GM10248 (cell line): ENCODE data around the gene ARHGAP35.

ENCODE experiments used
- CTCF ChIA-PET: fragments of 300-600 bp; sonication (Branson Sonifier 250); formaldehyde crosslinking; extraction: SDS; loops from one replicate; lab custom pipeline; 2021; ENCODE audit warnings: antibody characterized with exemption; lab: Yijun Ruan, JAX
- POLR2A ChIA-PET: fragments of 350-650 bp; sonication (Branson Sonifier 250); formaldehyde crosslinking; extraction: SDS; loops from one replicate; lab custom pipeline; 2020; ENCODE audit warnings: antibody characterized with exemption; lab: Yijun Ruan, JAX
- DNase-seq: peaks from one replicate; pipeline ENCODE4 v3.0.0; 2012; ENCODE audit errors: extremely low spot score
- TF ChIP-seq, protein P1 (sequence below): IDR thresholded peaks from 2 replicates; pipeline ENCODE4 v1.5.1; 2012; ENCODE audit warnings: mild to moderate bottlenecking, low read depth; ENCODE audit errors: extremely low read depth, missing control alignments, control extremely low read depth

ARHGAP35 gene

DNA sequence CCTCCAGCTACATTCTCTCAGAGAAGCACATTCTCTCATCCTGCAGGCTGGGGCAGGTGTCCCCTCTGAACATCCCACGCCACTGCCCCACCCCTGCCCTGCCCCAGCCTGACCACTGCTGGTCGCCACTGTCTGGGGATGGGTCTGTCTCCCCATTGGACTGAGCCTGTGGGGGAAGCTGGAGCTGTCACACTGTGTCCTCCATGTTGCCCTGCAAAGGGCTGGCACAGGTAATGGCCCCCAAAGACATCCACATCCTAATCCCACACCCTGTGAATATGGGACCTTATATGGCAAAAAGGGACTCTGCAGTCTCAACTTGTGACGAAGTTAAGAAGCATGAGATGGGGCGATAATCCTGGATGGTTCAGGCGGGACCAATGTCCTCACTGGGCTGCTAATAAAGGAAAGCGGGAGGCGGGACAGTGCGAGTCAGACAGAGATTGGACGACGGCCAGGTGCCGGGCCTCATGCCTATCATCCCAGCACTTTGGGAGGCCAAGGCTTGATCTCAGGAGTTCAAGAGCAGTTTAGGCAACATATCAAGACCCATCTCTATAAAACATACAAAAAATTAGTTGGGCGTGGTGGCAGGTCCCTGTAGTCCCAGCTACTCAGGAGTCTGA is 19.2 kb upstream of the ARHGAP35 start:
- POLR2A ChIA-PET = no interaction called here
- TF ChIP-seq, protein P1, sequence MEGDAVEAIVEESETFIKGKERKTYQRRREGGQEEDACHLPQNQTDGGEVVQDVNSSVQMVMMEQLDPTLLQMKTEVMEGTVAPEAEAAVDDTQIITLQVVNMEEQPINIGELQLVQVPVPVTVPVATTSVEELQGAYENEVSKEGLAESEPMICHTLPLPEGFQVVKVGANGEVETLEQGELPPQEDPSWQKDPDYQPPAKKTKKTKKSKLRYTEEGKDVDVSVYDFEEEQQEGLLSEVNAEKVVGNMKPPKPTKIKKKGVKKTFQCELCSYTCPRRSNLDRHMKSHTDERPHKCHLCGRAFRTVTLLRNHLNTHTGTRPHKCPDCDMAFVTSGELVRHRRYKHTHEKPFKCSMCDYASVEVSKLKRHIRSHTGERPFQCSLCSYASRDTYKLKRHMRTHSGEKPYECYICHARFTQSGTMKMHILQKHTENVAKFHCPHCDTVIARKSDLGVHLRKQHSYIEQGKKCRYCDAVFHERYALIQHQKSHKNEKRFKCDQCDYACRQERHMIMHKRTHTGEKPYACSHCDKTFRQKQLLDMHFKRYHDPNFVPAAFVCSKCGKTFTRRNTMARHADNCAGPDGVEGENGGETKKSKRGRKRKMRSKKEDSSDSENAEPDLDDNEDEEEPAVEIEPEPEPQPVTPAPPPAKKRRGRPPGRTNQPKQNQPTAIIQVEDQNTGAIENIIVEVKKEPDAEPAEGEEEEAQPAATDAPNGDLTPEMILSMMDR = no peak
- DNase-seq = no peak
- CTCF ChIA-PET = interaction anchor here (0.6 to 7.5 kb wide), 19 partner anchors 9 to 150 kb away, joined by 3 to 125 read pairs (median 7); partner anchors contain the start of gene AP2S1

DNA sequence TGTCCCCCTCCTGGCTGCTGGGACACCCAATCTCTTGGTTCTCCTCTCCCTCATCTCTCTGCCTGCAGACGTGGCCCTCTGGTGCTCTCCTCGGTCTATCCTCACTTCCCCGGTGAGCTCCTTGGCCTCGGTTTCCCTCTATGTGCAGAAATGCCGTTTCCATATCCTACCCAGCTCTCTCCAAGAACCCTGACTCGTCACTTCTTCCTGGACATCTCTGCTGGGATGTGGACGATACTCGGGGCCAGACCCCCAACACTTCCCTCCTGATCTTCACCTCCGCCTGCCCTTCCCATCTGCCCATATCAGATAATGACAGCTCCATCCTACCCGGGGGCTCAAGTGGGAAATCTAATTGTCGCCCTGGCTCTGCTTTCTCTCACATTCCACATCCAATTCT is 18.0 kb upstream of the ARHGAP35 start:
- DNase-seq = no peak
- TF ChIP-seq, protein P1 = no peak
- CTCF ChIA-PET = interaction anchor here (0.6 to 7.5 kb wide), 5 partner anchors 9 to 91 kb away, joined by 3 to 125 read pairs (median 9); no protein-coding TSS in a partner anchor
- POLR2A ChIA-PET = no interaction called here

DNA sequence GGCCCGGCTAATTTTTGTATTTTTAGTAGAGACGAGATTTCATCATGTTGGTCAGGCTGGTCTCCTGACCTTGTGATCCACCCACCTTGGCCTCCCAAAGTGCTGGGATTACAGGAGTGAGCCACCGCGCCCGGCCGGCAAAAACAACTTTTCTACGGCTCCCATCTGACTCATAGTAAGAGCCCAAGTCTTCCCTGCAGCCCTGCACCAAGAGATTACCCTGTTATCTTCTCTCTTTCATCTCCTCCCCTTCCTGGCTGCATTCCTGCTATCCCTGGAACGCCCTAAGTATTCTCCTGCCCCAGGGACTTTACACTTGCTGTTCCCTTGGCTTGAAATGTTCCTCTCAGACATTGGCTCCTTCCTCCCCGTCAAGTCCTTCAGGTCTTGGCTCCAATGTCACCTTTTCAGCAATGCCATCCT is 16.7 kb upstream of the ARHGAP35 start:
- no peak for DNase-seq
- TF ChIP-seq, protein P1 = no peak
- POLR2A ChIA-PET = no interaction called here
- CTCF ChIA-PET = interaction anchor here (0.8 to 7.5 kb wide), 4 partner anchors 10 to 169 kb away, joined by 3 to 125 read pairs (median 4); no protein-coding TSS in a partner anchor

GRCh38 chr19:46845959-46846459 is 14.8 kb upstream of the ARHGAP35 start:
- TF ChIP-seq, protein P1 = no peak
- DNase-seq = no peak
- ChIA-PET POLR2A (interaction anchor here (0.7 kb wide), 1 partner anchor 58 kb away, joined by 5 read pairs; the partner anchor contains the start of gene SLC1A5), CTCF (interaction anchor here (0.8 to 7.5 kb wide), 4 partner anchors 8 to 94 kb away, joined by 3 to 125 read pairs (median 6); no protein-coding TSS in a partner anchor)

DNA sequence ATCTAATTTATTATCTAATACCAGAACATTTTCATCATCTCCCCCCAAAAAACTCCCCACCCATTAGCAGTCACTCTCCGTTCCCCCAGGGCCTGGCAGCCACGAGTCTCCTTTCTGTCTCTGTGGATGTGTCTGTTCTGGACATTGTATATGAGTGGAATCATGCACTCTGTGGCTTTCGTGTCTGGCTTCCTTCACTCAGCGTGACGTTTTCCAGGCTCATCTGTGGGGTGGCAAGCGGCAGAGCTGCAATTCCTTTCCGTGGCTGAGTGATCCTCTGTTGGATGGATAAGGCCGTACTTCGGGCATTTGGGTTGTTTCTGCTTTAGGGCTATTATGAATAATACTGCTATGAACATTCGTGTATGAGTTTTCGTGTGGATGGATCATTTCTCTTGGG is 13.3 kb upstream of the ARHGAP35 start:
- TF ChIP-seq, protein P1 = no peak
- DNase-seq = no peak
- CTCF ChIA-PET = interaction anchor here (1.0 kb wide), 1 partner anchor 11 kb away, joined by 3 read pairs; no protein-coding TSS in a partner anchor
- POLR2A ChIA-PET = no interaction called here

DNA sequence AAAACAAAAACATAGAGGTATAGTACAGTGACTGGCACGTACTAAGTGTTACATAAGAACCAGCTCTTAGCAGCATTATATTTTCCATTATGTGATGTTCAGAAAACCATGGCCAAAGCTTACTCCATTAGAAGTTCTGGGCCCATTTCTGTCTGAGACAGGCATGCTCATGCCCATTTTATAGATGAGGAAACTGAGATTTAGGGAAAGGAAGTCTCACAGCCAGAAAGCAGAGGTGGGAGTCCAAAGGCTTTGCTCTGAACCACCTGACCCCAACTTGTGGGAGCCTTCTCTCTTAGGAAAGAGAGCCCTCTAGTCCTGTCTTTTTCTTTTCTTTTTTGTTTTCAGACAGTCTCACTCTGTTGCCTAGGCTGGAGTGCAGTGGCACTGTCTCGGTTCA is 12.4 kb upstream of the ARHGAP35 start:
- TF ChIP-seq, protein P1 = no peak
- DNase-seq = no peak
- POLR2A ChIA-PET = no interaction called here
- CTCF ChIA-PET = no interaction called here
